Mesenchymal stem cell (in vitro differentiated cells and primary cell): Measurements from ENCODE around the gene STKLD1.
A peak's percentile ranks its signal among the peaks of the same experiment; 100 is the strongest.

Experiments
- DNase-seq: peaks from one replicate; pipeline ENCODE4 v3.0.0-alpha.2; 2013
- H2AFZ ChIP-seq: one replicate; pipeline ENCODE4 v1.6.1; 2013; ENCODE audit warnings: low read depth, mild to moderate bottlenecking, control low read depth, inconsistent platforms, low read length, moderate library complexity
- H2AK5ac ChIP-seq: 2 replicates; pipeline ENCODE4 v1.6.1; 2013; ENCODE audit warnings: low read length, moderate library complexity, mild to moderate bottlenecking, inconsistent platforms; ENCODE audit not compliant: severe bottlenecking
- H2BK120ac ChIP-seq: one replicate; pipeline ENCODE4 v1.6.1; 2013; ENCODE audit warnings: low read depth, mild to moderate bottlenecking, inconsistent platforms, low read length, moderate library complexity
- H2BK12ac ChIP-seq, 2 experiments: one replicate each; pipeline ENCODE4 v1.6.1; 2013; ENCODE audit warnings: inconsistent platforms in 2 of 2, low read length in 2 of 2, mild to moderate bottlenecking in 2 of 2, moderate library complexity in 2 of 2, control low read depth in 1 of 2
- H2BK15ac ChIP-seq: one replicate; pipeline ENCODE4 v1.6.1; 2013; ENCODE audit warnings: mild to moderate bottlenecking, low read depth, inconsistent platforms; ENCODE audit not compliant: poor library complexity, severe bottlenecking
- H2BK5ac ChIP-seq: 2 replicates; pipeline ENCODE4 v1.6.1; 2013; ENCODE audit warnings: low read depth, mild to moderate bottlenecking, low read length, control low read depth, inconsistent platforms; ENCODE audit not compliant: poor library complexity, severe bottlenecking
- H3K14ac ChIP-seq, 2 experiments: one replicate each; pipeline ENCODE4 v1.6.1; 2013; ENCODE audit warnings: inconsistent platforms in 2 of 2, low read length in 2 of 2, control low read depth in 1 of 2, mild to moderate bottlenecking in 1 of 2, moderate library complexity in 1 of 2
- H3K18ac ChIP-seq, 2 experiments: one replicate each; pipeline ENCODE4 v1.6.1; 2013; ENCODE audit warnings: inconsistent platforms in 2 of 2, low read length in 2 of 2, control low read depth in 1 of 2, low read depth in 1 of 2, mild to moderate bottlenecking in 1 of 2
- H3K23ac ChIP-seq, 2 experiments: one replicate each; pipeline ENCODE4 v1.6.1; 2013; ENCODE audit warnings: inconsistent platforms in 2 of 2, low read length in 2 of 2, mild to moderate bottlenecking in 2 of 2, moderate library complexity in 2 of 2, control low read depth in 1 of 2
- H3K27ac ChIP-seq: 2 replicates; pipeline ENCODE4 v1.5.1; 2013; ENCODE audit warnings: mild to moderate bottlenecking, moderate library complexity, low read length, control low read depth, inconsistent platforms; ENCODE audit not compliant: poor library complexity, severe bottlenecking
- H3K27me3 ChIP-seq, 2 experiments: 2 replicates each; pipeline versions ENCODE4 v1.6.1 to v1.7.0; 2013; ENCODE audit warnings: low read length in 2 of 2, mild to moderate bottlenecking in 2 of 2, moderate library complexity in 2 of 2, control low read depth in 1 of 2, inconsistent platforms in 1 of 2; ENCODE audit not compliant: control insufficient read depth in 1 of 2, insufficient read depth in 1 of 2
- H3K36me3 ChIP-seq, 2 experiments: 2 replicates each; pipeline versions ENCODE4 v1.6.1 to v1.7.0; 2013; ENCODE audit warnings: low read length in 2 of 2, control low read depth in 1 of 2, inconsistent platforms in 1 of 2, low read depth in 1 of 2, mild to moderate bottlenecking in 1 of 2; ENCODE audit not compliant: insufficient read depth in 2 of 2, control insufficient read depth in 1 of 2
- H3K4ac ChIP-seq, 2 experiments: one replicate each; pipeline ENCODE4 v1.6.1; 2013; ENCODE audit warnings: inconsistent platforms in 2 of 2, low read length in 2 of 2, mild to moderate bottlenecking in 2 of 2, moderate library complexity in 2 of 2, control low read depth in 1 of 2, low read depth in 1 of 2
- H3K4me1 ChIP-seq: 2 replicates; pipeline ENCODE4 v1.6.1; 2013; ENCODE audit warnings: low read depth, low read length, control low read depth; ENCODE audit not compliant: control insufficient read depth, insufficient read depth
- H3K4me2 ChIP-seq: 2 replicates; pipeline ENCODE4 v1.6.1; 2013; ENCODE audit warnings: low read length, mild to moderate bottlenecking, inconsistent platforms; ENCODE audit not compliant: poor library complexity, severe bottlenecking
- H3K4me3 ChIP-seq, 2 experiments: 2 replicates each; pipeline versions ENCODE4 v1.5.1 to v1.7.0; 2013; ENCODE audit warnings: low read length in 2 of 2, mild to moderate bottlenecking in 2 of 2, control low read depth in 1 of 2, low read depth in 1 of 2; ENCODE audit not compliant: insufficient read depth in 1 of 2
- H3K79me1 ChIP-seq: replicated peaks from 2 replicates; pipeline ENCODE4 v1.6.1; 2013; ENCODE audit warnings: mild to moderate bottlenecking, control low read depth, low read length, inconsistent platforms; ENCODE audit not compliant: poor library complexity, severe bottlenecking
- H3K9ac ChIP-seq: 2 replicates; pipeline ENCODE4 v1.7.0; 2013; ENCODE audit warnings: mild to moderate bottlenecking, low read length, moderate library complexity
- H3K9me3 ChIP-seq: 2 replicates; pipeline ENCODE4 v1.7.0; 2013; ENCODE audit warnings: mild to moderate bottlenecking, low read length; ENCODE audit not compliant: control insufficient read depth
- H4K8ac ChIP-seq: one replicate; pipeline ENCODE4 v1.6.1; 2013; ENCODE audit warnings: inconsistent platforms, mild to moderate bottlenecking, low read length, moderate library complexity
- H4K91ac ChIP-seq: one replicate; pipeline ENCODE4 v1.6.1; 2013; ENCODE audit warnings: mild to moderate bottlenecking, low read length, inconsistent platforms
- WGBS: methylation state at CpG from one replicate; pipeline ENCODE4 v1.1.7; 2013; ENCODE audit warnings: mixed read lengths; 5-methylcytosine and 5-hydroxymethylcytosine counted together

STKLD1 gene

DNA sequence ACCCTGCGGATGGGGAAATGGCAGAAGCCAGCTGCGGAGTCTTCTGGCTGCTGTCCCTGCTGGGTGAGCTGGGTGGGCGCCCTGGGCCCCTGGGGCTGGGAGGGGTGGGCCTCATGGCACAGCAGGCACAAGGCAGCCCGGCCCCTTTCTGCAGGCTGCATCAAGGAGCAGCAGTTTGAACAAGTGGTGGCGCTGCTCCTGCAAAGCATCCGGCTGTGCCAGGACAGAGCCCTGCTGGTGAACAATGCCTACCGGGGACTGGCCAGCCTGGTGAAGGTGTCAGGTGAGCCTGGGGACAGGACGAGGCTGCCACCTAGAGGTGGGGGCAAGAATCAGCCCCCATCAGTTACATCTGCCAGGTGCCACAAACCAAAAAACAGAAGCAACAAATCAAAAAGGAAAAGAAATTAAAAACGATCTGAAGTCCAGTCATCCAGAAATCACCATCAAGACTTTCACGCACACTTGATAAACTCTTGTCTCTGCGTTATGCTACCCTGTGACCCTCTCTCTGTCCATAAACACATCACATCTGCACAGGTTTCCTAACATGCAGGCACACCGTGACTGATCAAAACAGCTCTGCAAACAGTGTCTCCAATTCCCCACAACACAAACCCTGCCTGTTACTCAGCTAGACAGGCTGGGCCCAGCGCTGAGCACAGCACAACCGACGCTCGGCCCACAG lies 27.7 kb downstream of the STKLD1 start:
- Histone ChIP-seq H3K4me1 (peaks cover 7% of the 10 kb centered on the region), H3K9me3 (no peaks in the 10 kb centered on the region), H4K8ac (no peak overlapping the region), H3K27ac (no peak overlapping the region), H3K36me3 (peaks cover 36 to 77% of the 10 kb centered on the region in 2 experiments), H3K23ac (no peak overlapping the region), H2BK5ac (no peak overlapping the region), H2AK5ac (no peak overlapping the region), H3K18ac (no peak overlapping the region), H3K27me3 (no peaks in the 10 kb centered on the region), H3K79me1 (peaks cover 10% of the 10 kb centered on the region), H2BK120ac (no peak overlapping the region), H3K4me3 (no peak overlapping the region), H3K14ac (no peak overlapping the region), H2AFZ (no peak overlapping the region), H2BK12ac (no peak overlapping the region), H2BK15ac (no peak overlapping the region), H3K4ac (no peak overlapping the region), H4K91ac (no peak overlapping the region), H3K9ac (no peak overlapping the region), H3K4me2 (no peak overlapping the region)
- DNase-seq: peak; percentile 7
- WGBS: 87% methylated on average over 16 of the region's 16 CpGs

DNA sequence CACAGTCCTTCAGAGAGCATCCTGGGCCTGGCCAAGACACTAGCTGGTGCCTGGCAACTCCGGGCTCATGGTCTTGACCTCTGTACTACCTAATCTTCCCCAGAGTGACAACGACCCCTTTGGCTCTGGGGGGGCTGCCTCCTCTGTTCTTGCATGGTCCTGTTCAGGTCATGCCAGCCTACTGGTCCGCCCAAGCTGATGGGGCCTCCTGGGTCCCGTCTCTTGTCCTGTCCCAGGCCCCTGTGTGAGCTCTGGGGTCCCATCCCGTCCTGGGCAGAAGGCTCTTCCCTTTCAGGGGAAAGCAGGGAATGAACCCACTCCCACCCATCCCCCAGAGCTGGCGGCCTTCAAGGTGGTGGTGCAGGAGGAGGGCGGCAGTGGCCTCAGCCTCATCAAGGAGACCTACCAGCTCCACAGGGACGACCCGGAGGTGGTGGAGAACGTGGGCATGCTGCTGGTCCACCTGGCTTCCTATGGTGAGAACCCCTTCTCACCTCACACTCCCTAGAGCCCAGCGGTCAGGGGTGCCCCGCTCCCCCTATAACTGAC lies 28.4 kb downstream of the STKLD1 start:
- H2BK5ac ChIP-seq: no peak overlapping the region
- H3K27me3 ChIP-seq: no peaks in the 10 kb centered on the region
- no peak overlapping the region for H3K4ac ChIP-seq
- no peak overlapping the region for H2BK15ac ChIP-seq
- H3K23ac ChIP-seq: no peak overlapping the region
- H3K14ac ChIP-seq: no peak overlapping the region
- no peak overlapping the region for H3K27ac ChIP-seq
- no peaks in the 10 kb centered on the region for H3K9me3 ChIP-seq
- H4K8ac ChIP-seq: no peak overlapping the region
- no peak overlapping the region for H3K4me2 ChIP-seq
- H2AFZ ChIP-seq: no peak overlapping the region
- H3K4me3 ChIP-seq: no peak overlapping the region
- peaks cover 7% of the 10 kb centered on the region for H3K4me1 ChIP-seq
- H3K9ac ChIP-seq: no peak overlapping the region
- 96% methylated on average over 11 of the region's 12 CpGs for WGBS
- H2BK120ac ChIP-seq: no peak overlapping the region
- no peak overlapping the region for H4K91ac ChIP-seq
- peaks cover 42 to 78% of the 10 kb centered on the region in 2 experiments for H3K36me3 ChIP-seq
- no peak overlapping the region for H2BK12ac ChIP-seq
- DNase-seq: no peak
- H3K18ac ChIP-seq: no peak overlapping the region
- no peak overlapping the region for H2AK5ac ChIP-seq
- peaks cover 10% of the 10 kb centered on the region for H3K79me1 ChIP-seq

DNA sequence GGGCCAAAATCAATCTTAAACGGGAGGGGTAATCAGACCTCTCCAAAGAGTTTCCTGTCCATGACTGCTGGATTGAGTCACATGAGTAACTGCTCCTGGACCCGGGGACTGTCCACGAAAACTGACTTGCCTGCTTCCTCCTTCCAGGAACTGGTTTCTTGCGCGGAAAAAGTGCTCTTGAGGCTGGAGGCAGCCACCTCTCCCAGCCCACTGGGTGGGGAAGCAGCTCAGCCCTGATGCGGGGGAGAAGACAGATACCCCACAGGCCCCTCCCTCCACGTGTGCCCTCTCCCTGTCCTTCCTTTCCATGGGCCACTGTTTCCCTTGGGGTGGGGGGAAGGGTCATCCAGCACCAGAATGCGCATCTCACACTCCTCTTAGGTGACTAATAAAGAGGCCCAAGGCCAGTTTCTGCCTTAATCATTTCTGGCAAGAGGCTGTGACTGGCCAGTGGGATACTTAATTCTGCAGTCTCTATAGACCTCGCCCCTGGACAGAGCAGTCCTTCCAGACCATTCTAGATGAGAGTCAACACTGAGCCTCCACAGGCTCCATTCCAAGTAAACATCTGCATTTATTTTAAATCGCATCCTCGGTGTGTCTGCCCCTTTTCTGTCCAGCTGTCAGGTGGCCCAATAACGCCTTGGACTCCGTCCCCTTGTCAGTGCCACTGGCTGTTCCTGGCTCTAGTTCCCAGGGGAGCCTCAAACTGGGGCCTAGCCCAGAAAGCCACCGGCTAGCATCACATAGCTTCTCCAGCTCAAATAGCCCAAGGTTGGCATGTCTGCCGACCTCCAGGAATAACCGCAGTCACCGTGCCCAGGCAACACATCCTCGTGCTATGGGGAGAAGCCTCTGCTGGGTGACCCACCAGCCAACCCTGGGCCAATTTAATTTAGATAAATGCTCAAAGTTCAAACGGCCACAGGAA lies 29.6 kb downstream of the STKLD1 start:
- H3K18ac ChIP-seq: peak overlapping the region in 1 of 2 experiments; percentile 13
- DNase-seq: peak; percentile 32
- no peak overlapping the region for H2BK120ac ChIP-seq
- H3K27ac ChIP-seq: no peak overlapping the region
- no peak overlapping the region for H2AK5ac ChIP-seq
- no peak overlapping the region for H4K8ac ChIP-seq
- no peaks in the 10 kb centered on the region for H3K9me3 ChIP-seq
- peaks cover 54 to 80% of the 10 kb centered on the region in 2 experiments for H3K36me3 ChIP-seq
- no peak overlapping the region for H2BK5ac ChIP-seq
- peaks cover 7% of the 10 kb centered on the region for H3K4me1 ChIP-seq
- no peak overlapping the region for H2BK12ac ChIP-seq
- H3K23ac ChIP-seq: no peak overlapping the region
- H3K27me3 ChIP-seq: no peaks in the 10 kb centered on the region
- H3K9ac ChIP-seq: peak overlapping the region; percentile 51
- H4K91ac ChIP-seq: no peak overlapping the region
- H2AFZ ChIP-seq: no peak overlapping the region
- peaks cover 18% of the 10 kb centered on the region for H3K79me1 ChIP-seq
- H3K4ac ChIP-seq: no peak overlapping the region
- no peak overlapping the region for H3K4me3 ChIP-seq
- WGBS: 77% methylated on average over 17 of the region's 19 CpGs
- H3K4me2 ChIP-seq: no peak overlapping the region
- H3K14ac ChIP-seq: no peak overlapping the region
- no peak overlapping the region for H2BK15ac ChIP-seq
